ENCODE results near the gene WDHD1.

- no peak for TF ChIP-seq POLR2AphosphoS5 (IDR thresholded peaks at IDR 0.05; ENCODE audit: low read depth, low read length)
- TF ChIP-seq TAF1 (IDR thresholded peaks at IDR 0.05; ENCODE audit: borderline replicate concordance, insufficient read depth, low read length), result no peak
Measured at GRCh38 chr14:54906075-54906474, 120.8 kb downstream of the WDHD1 start.
